Stimulated activated CD8-positive, alpha-beta memory T cell treated with anti-CD3 and anti-CD28 coated beads, Interleukin-15, amount 100 ng/mL, for 48 hours (primary cell): ENCODE measurements around the gene AP1B1.
"Not testable (repeated sequence)": the region's sequence is repeated elsewhere in the genome, so short reads cannot be mapped to it uniquely, and the experiment has no call there.

ENCODE experiments used
- DNase-seq, 2 donors: peaks; one replicate each; pipeline ENCODE4 v3.0.0-alpha.2; 2020; ENCODE audit warnings: low read depth in 2 of 2

AP1B1 gene

DNA sequence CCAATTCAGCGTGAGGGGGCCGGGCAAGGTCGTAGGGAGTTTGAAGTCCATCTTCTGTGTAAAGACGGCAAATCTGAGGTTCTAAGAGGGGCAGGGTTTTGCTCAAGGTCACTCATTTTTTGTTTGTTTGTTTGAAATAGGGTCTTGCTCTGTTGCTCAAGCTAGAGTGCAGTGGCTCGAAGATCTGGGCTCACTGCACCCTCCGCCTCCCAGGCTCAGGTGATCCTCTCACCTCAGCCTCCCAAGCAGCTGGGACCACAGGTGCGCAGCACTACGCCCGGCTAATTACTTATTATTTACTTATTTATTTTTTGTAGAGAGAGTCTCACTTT is 355 bp upstream of the AP1B1 start:
- no peak for DNase-seq

DNA sequence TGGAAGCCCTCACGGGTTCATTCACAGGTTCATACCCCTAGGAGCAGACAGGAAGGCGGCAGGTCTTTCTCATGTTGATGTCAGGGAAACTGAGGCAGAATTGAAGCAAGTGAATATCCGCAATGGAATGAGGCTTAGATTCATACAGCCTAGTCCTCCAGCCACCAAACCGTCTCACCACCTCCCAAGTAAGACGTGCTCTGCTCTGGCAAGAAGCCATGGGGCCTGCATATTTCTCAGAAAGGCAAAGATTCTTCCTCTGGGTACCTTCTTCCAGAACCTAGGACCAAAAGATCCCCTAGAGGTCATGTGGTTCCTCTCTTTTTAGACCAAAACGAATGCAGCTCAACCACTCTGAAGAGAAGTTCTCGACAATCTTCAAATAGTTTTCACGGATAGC is 1.7 kb downstream of the AP1B1 start:
- no peak for DNase-seq

DNA sequence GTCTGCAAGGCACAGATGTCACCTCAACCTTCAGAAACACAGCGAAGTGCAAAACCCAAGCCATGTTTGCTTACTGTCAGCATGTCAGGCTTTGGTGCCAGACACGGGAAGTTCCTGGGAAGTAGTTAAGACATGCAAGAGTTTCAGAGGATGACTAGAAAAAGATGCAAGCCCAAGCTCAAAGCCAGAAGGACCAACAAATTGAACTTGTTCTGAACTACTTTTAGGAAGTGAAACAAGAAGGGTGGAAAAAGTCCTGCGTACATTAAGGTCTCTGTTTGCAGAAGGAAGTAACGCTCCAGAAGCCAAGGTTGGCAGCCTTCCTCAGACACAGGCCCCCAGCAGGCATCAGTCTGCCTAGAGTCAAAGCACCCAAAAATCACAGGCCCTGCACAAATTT is 2.6 kb downstream of the AP1B1 start:
- no peak for DNase-seq

DNA sequence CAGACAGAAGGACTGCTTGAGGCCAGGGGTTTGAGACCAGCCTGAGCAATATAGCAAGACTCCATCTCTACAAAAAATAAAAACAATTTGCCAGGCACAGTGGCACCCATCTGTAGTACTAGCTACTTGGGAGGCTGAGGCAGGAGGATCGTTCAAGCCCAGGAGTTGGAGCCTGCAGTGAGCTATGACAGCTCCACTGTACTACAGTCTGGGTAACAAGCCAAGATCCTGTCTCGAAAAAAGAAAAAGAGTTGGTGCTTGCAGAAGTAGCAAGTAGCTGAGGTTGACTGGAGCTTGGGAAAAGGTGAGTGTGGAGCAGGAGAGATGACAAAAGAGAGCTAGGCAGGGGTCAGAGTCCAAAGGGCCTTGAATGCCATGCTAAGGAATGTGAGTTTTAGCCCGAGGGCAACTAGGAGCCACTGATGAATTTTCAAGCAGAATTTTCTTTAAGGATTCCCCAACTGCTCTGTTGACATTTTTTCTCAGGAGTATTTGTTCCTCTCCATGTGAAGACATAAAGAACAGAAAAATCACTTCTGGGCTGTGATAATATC is 3.1 kb downstream of the AP1B1 start:
- DNase-seq = no peak

DNA sequence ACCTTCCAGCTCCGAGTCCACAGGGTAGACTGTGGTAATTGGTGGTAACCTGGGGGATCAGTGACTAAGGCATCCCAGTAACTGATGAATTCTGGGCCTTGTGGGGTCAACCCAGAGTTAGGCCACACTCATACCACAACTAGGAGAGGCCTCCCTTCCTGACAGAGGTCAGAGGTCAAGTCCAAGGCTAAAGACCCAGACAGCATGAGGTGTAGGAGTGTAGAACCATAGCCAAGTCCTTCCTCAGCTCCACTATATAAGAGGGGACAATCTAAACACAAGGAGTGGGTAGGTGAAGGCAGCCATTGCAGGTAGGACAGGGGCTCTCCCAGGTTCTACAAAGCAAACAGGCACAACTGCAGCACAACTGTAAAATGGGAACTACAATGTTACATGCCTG is 4.6 kb downstream of the AP1B1 start:
- DNase-seq = no peak

DNA sequence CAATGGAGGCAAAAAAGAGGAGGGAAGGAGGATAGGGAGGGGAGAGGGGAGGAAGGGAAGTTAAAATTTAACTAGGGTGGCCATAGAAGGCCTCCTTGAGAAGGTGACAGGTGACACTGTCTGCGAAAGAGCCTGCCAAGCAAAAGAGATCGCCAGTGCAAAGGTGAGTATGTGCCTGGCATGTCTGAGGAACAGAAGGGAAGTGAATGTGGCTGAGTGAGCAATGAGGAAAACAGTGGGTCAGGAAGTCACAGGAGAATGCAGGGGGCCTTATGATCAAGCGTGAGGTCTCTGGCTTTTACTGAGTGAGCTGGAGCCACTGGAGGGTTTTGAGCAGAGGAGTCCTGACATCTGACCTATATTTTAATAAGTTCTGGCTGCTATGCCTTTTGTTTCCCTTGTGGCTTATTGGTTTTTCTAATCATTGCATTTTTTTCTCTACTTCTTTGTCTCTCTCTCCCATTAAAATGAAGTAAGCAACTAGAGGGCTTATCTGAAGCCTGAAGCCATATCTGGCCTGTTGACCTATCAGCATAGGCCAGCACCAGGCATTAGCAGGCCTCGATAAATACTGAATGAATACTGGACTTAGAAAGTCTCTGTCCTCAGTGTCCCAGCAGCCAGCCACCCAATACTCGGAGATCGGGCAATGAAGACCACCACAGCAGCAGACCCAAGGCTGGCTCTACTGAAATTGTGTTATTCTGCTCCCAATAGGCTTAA is 5.6 kb downstream of the AP1B1 start:
- DNase-seq = no peak

DNA sequence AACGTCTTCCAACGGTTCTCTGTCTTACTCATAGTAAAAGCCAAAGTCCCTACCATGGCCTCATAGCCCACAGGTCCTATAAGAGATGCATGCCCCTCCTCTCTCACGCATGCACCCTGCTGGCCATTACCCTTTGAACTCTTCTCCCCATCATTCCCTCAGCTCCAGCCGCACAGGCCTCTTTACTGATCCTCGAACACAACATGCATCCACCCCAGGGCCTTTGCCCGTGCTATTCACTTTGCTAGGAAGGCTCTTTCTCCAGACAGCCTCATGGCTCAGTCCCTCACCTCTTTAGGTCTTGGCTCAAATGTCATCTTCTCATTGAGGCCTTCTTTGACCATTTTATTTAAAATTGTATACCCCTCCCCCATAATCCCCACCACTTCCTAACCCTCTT is 7.5 kb downstream of the AP1B1 start:
- no peak for DNase-seq

DNA sequence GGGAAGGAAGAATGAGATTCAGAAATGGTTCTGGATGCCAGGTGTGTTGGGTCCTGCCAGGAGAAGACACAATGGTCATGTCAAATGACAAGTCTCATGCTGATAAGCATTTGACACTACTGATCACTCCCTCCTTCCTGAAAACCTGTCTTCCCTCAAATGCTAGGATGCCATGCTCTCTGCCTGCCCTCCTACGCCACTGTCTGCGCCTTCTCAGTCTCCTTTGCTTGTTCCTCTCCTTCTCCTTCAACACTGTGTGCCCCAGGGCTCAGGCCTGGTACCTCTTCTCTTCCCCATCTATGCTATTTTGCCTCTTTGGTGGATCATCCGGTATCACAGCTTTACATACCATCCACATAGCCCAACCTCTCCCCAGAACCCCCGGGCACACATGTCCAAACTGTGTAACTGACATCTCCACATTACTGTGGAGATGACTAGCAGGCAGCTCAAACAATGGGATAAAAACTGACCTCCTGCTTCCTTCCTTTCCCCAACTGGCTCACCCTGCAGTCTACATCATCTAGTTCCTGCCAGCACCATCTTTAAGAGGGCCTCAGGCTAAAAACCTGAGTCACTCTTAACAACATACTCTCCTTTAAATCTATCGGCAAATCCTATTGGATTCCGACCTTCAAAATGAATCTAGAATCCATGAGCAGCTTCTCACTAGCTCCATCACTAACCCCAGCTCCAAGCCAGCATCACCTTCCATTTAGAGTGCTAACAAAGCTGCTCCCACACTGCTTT is 8.2 kb downstream of the AP1B1 start:
- no peak for DNase-seq

DNA sequence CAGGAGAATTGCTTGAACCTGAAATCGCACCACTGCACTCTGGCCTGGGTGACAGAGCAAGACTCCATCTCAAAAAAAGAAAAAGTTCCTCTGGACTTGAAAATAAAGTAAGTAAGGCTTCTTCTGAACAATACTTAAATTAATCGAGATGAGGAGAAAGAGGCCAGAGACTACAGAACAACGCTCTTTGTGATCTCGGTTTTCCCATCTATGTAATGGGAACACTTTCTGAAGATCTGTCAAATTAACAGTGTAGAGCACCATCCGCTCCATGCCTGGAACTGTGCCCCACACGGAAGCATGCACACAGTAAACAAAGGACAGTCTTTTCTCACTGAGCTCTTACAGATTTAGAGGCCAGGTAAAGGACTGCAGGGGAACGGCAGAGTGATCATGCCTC is 9.1 kb downstream of the AP1B1 start:
- DNase-seq = no peak

DNA sequence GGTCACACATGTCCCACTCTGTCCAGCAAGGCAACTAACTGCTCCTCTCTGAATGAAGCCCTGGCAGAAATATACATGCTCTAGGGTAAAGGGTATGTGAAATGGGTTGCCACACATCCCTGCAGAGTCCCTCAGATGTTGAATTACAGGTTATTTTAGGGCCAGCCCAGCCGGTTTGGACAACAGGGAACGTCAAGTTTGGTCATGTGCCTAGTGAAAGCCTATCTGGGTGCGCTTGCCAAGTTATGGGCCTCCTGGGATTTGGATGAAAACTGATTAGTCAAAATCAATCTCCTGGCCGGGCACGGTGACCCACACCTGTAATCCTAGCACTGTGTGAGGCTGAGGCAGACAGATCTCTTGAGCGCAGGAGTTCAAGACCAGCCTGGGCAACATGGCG is 10.4 kb downstream of the AP1B1 start:
- no peak for DNase-seq

DNA sequence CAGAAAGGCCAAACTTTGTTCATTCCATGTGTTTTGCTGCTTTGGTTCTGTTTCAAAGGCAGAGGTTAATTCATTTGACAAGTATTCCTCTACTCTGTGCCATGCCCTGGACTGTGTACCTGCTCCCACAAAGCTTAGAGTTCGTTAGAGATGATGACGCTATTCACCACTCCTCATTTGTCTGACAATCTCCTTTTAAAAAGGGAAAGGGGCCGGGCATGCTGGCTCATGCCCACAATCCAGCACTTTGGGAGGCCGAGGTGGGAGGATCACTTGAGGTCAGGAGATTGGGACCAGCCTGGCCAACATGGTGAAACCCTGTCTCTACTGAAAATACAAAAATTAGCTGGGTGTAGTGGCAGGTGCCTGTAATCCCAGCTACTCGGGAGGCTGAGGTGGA is 11.7 kb downstream of the AP1B1 start:
- DNase-seq = not testable (repeated sequence)

DNA sequence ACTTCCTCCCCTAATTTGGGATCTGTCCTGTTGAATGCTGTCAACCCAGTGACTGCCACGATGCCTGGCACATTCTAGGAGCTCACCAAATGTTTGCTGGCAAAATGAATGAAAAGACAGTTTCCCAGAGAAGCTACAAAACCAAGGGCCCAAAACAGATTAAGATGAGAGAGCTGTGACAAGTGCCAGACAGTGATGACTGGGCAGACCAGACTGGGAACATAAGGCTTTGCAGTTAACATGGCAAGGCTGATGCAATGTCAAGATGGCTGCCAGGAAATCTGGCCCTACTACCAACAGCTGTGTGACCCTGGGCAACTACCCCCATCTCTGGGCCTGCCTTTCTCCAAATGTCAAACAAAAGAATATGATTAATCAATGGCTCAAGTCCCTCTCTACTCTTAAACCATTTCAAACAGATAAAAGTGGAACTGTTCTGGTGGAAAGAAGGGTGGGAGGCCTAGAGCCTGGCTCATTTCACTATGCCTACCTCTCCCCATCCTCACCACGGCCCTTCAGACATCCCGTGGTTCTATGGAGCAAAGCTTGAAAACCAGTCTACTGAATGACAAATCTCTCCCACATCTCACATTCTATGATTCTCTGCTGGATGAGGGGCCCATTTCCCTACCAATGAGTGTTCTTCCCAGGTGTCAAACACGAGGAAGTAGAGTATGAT is 12.8 kb downstream of the AP1B1 start:
- DNase-seq = peak in 1 of 2 donors; percentile 1

DNA sequence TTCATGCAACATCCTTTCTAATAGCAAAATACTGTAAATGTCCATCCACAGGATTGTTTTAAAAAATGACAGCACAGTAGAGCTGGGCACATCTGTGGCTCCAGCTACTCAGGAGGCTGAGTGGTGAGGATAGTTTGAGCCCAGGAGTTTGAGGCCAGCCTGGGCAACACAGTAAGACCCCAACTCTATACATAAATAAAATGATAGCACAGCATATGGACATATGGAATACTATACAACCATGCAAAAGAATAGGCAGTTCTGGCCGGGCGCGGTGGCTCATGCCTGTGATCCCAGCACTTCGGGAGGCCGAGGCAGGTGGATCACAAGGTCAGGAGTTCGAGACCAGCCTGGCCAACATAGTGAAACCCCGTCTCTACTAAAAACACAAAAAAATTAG is 13.6 kb downstream of the AP1B1 start:
- DNase-seq = not testable (repeated sequence)

DNA sequence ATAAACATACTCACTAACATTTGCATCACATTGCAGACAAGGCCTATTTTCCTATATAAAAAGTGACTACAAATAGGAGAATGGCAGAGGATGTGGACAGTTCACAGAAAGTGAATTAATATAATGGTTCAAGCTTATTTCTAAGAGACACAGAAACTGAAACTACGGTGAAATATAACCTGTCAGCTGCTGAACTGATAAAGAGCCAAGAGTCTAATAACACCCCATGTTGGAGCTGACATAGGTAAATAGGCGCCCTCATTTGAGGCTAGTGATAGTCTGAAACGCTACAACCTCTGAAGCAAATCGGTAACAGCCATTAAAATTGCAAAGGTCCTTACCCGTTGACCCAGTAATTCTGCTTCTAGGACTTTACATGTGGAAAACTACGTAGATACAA is 14.0 kb downstream of the AP1B1 start:
- no peak for DNase-seq

DNA sequence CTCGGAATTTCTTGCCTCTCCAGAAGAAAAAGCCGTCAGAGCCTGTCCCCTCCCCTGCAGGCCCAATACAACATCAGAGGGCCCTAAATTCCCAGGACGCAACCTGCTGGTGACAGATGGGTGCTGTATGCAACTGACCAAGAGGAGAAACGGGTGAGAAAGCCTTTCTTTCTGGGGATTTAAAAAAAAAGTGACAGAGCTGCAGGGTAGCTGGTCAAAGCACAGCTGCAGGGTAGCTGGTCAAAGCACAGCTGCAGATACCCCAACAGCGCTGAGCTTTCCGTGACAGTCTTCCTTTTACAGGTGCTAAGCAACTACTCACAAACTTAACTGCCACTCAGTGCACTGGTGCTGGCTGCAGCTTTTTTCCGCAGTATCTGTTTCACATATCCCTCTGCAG is 17.8 kb downstream of the AP1B1 start:
- no peak for DNase-seq

DNA sequence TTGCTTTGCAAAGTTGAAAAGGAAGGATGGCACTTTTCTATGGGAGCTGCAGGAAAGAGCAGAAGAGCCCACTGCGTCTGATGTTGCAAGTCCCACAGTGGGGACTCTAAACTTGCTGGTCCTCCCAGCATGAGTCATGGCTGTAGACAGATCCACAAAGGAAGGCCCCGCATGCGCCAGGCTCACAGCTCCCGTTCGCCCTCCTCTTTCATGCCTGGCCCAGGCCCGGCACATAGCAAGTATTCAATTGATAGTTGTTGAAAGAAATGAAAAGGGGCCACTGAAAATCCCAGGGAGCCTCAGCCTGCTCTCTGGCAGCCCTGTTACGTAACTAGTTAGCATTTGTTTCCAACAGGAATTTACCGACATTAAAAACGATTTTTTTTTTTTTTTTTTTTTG is 18.9 kb downstream of the AP1B1 start:
- DNase-seq = no peak

DNA sequence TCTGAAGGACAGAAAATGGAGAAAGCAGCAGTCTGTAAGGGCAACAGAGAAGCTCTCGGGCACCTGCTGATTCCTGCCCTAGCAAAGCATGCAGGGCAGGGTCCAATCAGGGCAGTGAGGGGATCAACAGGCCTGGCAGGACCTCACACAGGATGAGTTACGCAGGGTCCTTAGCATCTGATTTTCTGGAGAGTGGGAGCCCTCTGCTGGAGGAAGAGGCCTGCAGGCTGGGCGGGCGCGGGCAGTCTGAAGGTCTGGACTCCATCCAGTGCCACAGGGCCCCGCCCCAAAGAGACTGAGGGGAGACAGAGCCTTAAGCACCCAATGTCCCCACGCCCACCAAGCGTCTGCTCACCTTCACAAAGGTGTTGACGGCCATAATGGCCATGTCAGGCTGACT is 28.9 kb downstream of the AP1B1 start:
- DNase-seq = no peak

DNA sequence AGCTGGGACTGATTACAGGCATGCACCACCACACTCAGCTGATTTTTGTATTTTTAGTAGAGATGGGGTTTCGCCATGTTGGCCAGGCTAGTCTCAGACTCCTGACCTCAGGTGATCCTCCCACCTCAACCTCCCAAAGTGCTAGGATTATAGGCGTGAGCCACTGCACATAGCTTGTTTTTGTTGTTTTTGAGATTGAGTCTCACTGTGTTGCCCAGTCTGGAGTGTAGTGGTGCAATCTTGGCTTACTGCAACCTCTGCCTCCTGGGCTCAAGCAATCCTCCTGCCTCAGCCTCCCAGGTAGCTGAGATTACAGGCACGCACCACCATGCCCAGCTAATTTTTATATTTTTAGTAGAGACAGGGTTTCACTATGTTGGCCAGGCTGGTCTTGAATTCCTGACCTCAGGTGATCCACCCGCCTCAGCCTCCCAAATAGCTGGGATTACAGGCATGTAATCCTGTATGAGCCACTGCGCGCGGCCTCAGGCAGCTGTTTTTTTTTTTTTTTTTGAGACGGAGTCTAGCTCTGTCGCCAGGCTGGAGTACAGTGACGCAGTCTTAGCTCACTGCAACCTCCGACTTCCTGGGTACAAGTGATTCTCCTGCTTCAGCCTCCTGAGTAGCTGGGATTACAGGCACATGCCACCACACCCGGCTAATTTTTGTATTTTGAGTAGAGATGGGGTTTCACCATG is 31.0 kb downstream of the AP1B1 start:
- not testable (repeated sequence) for DNase-seq

DNA sequence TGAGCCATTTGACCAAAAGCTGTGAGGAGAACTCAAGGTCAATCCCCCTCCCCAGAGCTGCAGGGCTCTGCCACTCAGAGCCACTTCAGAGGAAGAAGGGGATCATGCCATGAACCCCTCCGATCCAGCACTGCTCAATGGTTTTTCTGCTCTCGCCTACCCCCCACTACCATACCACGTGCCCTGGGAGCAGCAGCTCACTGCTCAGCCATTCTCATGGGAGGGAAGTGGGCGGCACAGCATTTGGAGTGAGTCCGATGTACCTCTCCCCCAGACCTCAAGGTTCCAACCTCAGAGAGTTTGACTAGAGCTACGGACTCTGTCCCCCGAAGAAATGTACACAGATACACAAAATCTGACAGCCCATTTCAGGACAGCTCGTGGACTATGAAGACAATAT is 34.5 kb downstream of the AP1B1 start:
- no peak for DNase-seq

DNA sequence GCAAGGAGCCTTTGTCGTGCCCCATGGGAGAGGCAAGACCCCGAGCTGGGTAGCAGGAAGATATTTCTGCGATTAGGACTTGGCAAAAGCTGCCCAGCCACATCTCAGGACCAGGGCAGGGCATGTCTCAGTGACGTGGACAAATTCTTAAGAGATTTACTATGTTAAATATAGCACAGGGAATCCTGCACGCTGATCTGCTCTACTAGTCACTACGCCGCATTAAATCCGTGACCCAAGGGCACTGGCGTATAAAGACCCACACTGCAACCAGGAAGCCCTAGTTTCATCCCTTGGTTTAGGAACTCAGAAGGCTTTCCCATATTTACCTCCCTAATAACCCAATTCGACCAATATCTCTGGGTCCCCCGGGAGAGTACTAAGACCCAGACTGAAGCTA is 35.1 kb downstream of the AP1B1 start:
- DNase-seq = no peak

DNA sequence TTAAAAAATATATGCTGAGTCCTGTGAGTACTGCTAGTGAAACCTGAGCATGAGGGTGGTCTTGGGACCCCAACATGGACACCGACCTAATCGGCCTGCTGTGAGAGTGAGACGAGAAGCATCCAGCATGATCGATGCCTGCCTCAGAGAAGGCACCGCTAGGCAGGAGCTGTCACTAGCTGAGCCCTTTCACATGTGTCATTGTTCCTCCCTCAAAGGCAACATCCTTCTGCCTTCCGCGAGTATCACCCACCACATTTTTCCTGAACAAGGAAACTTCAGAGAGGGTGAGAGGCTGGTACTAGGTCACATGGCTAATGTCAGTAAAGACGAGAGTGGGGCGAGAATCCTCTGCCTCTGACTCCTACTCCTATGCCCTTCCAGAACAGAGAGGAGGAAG is 35.6 kb downstream of the AP1B1 start:
- no peak for DNase-seq

DNA sequence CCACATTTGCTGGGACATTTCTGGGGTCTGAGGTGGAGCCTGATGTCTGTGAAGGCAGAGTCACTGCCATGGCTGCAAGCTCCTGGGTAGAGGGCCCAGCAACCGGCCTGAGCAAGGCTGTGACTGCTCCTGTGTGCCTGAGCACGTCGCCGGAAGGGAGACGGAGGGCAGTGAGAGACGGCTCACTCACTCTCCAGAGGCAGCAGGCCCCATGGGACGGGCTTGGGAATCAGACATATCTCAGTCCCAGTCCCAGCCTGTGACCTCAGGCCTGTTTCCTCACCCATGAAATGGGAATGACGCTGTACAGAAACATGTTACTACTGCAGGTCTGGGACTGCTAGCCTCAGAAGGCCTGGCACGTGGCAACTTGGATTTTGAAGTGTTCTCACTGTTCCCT is 36.5 kb downstream of the AP1B1 start:
- DNase-seq = no peak
